Measurements from ENCODE around the gene SH3BGR. TPM values are rescaled to one million over a fixed set of nuclear protein-coding genes. Genes with fewer than 3 reads are reported as not detected.

Gene SH3BGR
- total and polyA plus RNA-seq, 10 of the 15 experiments (the other 5 are each of a cell fraction or from before 2014, with no cell fraction given) = 0.45 to 3.5 (median 1.7) TPM

- H3K27me3 ChIP-seq (replicated peaks in 1 of 2; ENCODE audit: control insufficient read depth in 2 of 2, insufficient read depth in 2 of 2, low read length in 1 of 2) = no peaks in the 10 kb centered on the region
- H3K36me3 ChIP-seq (ENCODE audit: control insufficient read depth in 2 of 2, insufficient read depth in 2 of 2, low read length in 1 of 2) = no peaks in the 10 kb centered on the region
- ChIA-PET CTCF (interaction anchor here (0.7 kb wide), 1 partner anchor 18 kb away, joined by 3 read pairs; no protein-coding TSS in a partner anchor), SMC1A (ENCODE audit: uncharacterized antibody, unreplicated experiment) (no interaction called here), RAD21 (ENCODE audit: unreplicated experiment) (no interaction called here), POLR2A (no interaction called here)
- ATAC-seq (no peak), FAIRE-seq (no peak), DNase-seq (ENCODE audit: low read depth, low spot score) (no peak)
- H3K9me3 ChIP-seq (replicated peaks; ENCODE audit: control insufficient read depth, insufficient read depth, low read length) = no peaks in the 10 kb centered on the region
- no peaks in the 10 kb centered on the region for H3K4me1 ChIP-seq (ENCODE audit: control insufficient read depth, insufficient read depth, low read length)
- TF ChIP-seq, protein P1, sequence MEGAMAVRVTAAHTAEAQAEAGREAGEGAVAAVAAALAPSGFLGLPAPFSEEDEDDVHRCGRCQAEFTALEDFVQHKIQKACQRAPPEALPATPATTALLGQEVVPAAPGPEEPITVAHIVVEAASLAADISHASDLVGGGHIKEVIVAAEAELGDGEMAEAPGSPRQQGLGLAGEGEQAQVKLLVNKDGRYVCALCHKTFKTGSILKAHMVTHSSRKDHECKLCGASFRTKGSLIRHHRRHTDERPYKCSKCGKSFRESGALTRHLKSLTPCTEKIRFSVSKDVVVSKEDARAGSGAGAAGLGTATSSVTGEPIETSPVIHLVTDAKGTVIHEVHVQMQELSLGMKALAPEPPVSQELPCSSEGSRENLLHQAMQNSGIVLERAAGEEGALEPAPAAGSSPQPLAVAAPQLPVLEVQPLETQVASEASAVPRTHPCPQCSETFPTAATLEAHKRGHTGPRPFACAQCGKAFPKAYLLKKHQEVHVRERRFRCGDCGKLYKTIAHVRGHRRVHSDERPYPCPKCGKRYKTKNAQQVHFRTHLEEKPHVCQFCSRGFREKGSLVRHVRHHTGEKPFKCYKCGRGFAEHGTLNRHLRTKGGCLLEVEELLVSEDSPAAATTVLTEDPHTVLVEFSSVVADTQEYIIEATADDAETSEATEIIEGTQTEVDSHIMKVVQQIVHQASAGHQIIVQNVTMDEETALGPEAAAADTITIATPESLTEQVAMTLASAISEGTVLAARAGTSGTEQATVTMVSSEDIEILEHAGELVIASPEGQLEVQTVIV (IDR thresholded peaks at IDR 0.05; ENCODE audit: borderline replicate concordance, partially characterized antibody) = no peak
- TF ChIP-seq CREB1 (IDR thresholded peaks at IDR 0.05; ENCODE audit: low read depth) (no peak), SREBF2 (IDR thresholded peaks at IDR 0.05; ENCODE audit: low read length) (no peak), USF2 (IDR thresholded peaks at IDR 0.05; ENCODE audit: borderline replicate concordance, low read depth, low read length) (no peak), ETV6 (conservative IDR thresholded peaks at IDR 0.05 in 1 of 2, IDR thresholded peaks at IDR 0.05 in 1 of 2; ENCODE audit: borderline replicate concordance in 1 of 2, low read depth in 1 of 2) (no peak), ZNF592 (IDR thresholded peaks at IDR 0.05) (no peak), WRNIP1 (IDR thresholded peaks at IDR 0.05; ENCODE audit: borderline replicate concordance, low read depth, low read length) (no peak), IRF3 (IDR thresholded peaks at IDR 0.05) (no peak), TARDBP (IDR thresholded peaks at IDR 0.05; ENCODE audit: borderline replicate concordance) (no peak), MYC (IDR thresholded peaks at IDR 0.05; ENCODE audit: insufficient read depth, insufficient read length, insufficient replicate concordance, low read length, severe bottlenecking) (no peak), RAD21 (IDR thresholded peaks at IDR 0.05; ENCODE audit: insufficient read depth, low read depth, low read length) (no peak), DPF2 (IDR thresholded peaks at IDR 0.05) (no peak), BRCA1 (IDR thresholded peaks at IDR 0.05; ENCODE audit: low read depth, low read length) (no peak), SIX5 (IDR thresholded peaks at IDR 0.05; ENCODE audit: low read depth, low read length, severe bottlenecking) (no peak)
- H4K20me1 ChIP-seq (ENCODE audit: control insufficient read depth, insufficient read depth) = no peaks in the 10 kb centered on the region
- WGBS (ENCODE audit: insufficient coverage, insufficient replicate concordance, low lambda C conversion rate, missing lambda C conversion rate) = 43% methylated on average over 3 of the region's 3 CpGs
- H3K27ac ChIP-seq (ENCODE audit: control insufficient read depth, insufficient read depth) = no peak overlapping the region
- H3K79me2 ChIP-seq (ENCODE audit: control insufficient read depth, insufficient read depth, low read length) = no peaks in the 10 kb centered on the region
- no peak overlapping the region for H2AFZ ChIP-seq (ENCODE audit: control insufficient read depth, low read depth, low read length)
- H3K4me2 ChIP-seq (ENCODE audit: control insufficient read depth, insufficient read depth) = no peak overlapping the region
- intact Hi-C loops (cut with micrococcal nuclease; ENCODE audit: unreplicated experiment) = no loop called here
- no TSS peak for BruUV-seq (replicated peaks)
- no peak overlapping the region for H3K4me3 ChIP-seq
- in situ Hi-C loops (cut with MboI) = no loop called here
- no peak overlapping the region for H3K9ac ChIP-seq (ENCODE audit: control insufficient read depth, insufficient read depth, low read length)
Measured at GRCh38 chr21:39481886-39482285, 30.1 kb downstream of the SH3BGR start.
